Adrenal gland (tissue), 12 donors: ENCODE data around the gene NPAS3. TPM values are rescaled to one million over a fixed set of nuclear protein-coding genes. Genes with fewer than 3 reads are reported as not detected.

ENCODE experiments used
- DNase-seq, 7 donors: peaks; one replicate each; pipeline ENCODE4 v3.0.0-alpha.2; 2019 to 2020
- H3K27ac ChIP-seq, 5 donors: fragments of 200-600 bp; sonication (generic) in 4 of 5; 1 replicate in 3 of 5; 2 replicates in 2 of 5; pipeline versions ENCODE4 v1.5.1 to v1.8.0; 2016 to 2020; ENCODE audit warnings: mild to moderate bottlenecking in 1 of 5
- H3K27me3 ChIP-seq: fragments of 200-600 bp; 2 replicates; pipeline ENCODE4 v1.8.0; 2021
- H3K36me3 ChIP-seq, 2 donors: fragments of 200-600 bp; replicated peaks in 1 of 2; 1 replicate in 1 of 2; 2 replicates in 1 of 2; pipeline versions ENCODE4 v1.5.1 to v1.8.0; 2018 to 2022
- H3K4me1 ChIP-seq, 2 donors: fragments of 200-600 bp; replicated peaks in 1 of 2; 1 replicate in 1 of 2; 2 replicates in 1 of 2; pipeline versions ENCODE4 v1.5.1 to v1.8.0; 2018 to 2021
- H3K4me3 ChIP-seq, 4 donors: fragments of 200-600 bp; sonication (generic) in 3 of 4; one replicate each; pipeline ENCODE4 v1.5.1; 2016 to 2018
- H3K9me3 ChIP-seq, 3 donors: fragments of 200-600 bp; sonication (generic) in 1 of 3; replicated peaks in 1 of 3; 1 replicate in 2 of 3; 2 replicates in 1 of 3; pipeline versions ENCODE4 v1.5.1 to v1.8.0; 2016 to 2021
- CTCF ChIP-seq, 6 experiments: fragments of 450-650 bp in 4 of 6; fragments of 200-600 bp in 2 of 6; sonication (generic) in 1 of 6; IDR thresholded peaks; 1 replicate in 5 of 6; 2 replicates in 1 of 6; pipeline versions ENCODE4 v1.5.1 to v1.8.0; 2016 to 2021; ENCODE audit warnings: antibody characterized with exemption in 6 of 6, mild to moderate bottlenecking in 2 of 6, moderate library complexity in 1 of 6
- POLR2A ChIP-seq, 2 donors: fragments of 450-650 bp; IDR thresholded peaks; one replicate each; pipeline ENCODE4 v1.6.1; 2017; ENCODE audit warnings: antibody characterized with exemption in 2 of 2, mild to moderate bottlenecking in 2 of 2, moderate library complexity in 1 of 2
- WGBS, 4 donors: extraction: QIAGEN DNeasy Blood & Tissue Kit in 2 of 4; methylation state at CpG; one replicate each; pipeline versions ENCODE4 v1.1.5 to v1.1.7; 2013 to 2017; 5-methylcytosine and 5-hydroxymethylcytosine counted together
- intact Hi-C, 2 donors: fragments of 100-400 bp; cut with DNase I; formaldehyde crosslinking; loops; one replicate each; pipeline versions ENCODE4 v1.14.1 to v1.15.0; 2022 to 2023
- polyA plus RNA-seq, 3 donors: library from polyadenylated mRNA; stranded (reverse); fragments of 200-250 nt in 2 of 3; fragments of 350-450 nt in 1 of 3; fragmentation: Illumina TruSeq in 1 of 3; extraction: RNeasy Lipid Tissue Mini Kit (QIAGEN cat#74804) in 1 of 3; gene quantifications; one replicate each; pipeline ENCODE4 v1.2.3, GENCODE V29; 2013 to 2014
- total RNA-seq, 9 donors: library from RNA; depleted of rRNA in 4 of 9; stranded (reverse); fragments of >200 nt in 4 of 9; fragments of 120-200 nt in 1 of 9; fragmentation: NEBNext Ultra II Directional in 1 of 9; extraction: Animal tissue kit (Norgen Biotek cat#: 25700) in 1 of 9; gene quantifications; one replicate each; pipeline versions ENCODE4 v1.1.0 to v1.2.4, GENCODE V29; 2013 to 2023
- donor health status: healthy with polysubstance abuse.
- donor health status: Bipolar disorder and iron deficiency.
- donor health status: DM: yes; HTN: yes; CAD: no.
- donor health status: DM: no; HTN: no; CAD: no.
- donor health status: DM: no; HTN: no; CAD: no.
- donor health status: DM: yes; HTN: yes; CAD: no.

Gene NPAS3
- total and polyA plus RNA-seq, 12 donors = 0.36 to 7.5 (median 1.5) TPM

GRCh38 chr14:33556382-33557121 lies 617.9 kb downstream of the NPAS3 start:
- intact Hi-C loops = no loop called here
- Histone ChIP-seq H3K27ac (no peak overlapping the region), H3K36me3 (no peaks in the 10 kb centered on the region), H3K4me1 (peaks cover 0 to 6% of the 10 kb centered on the region in 2 donors), H3K4me3 (no peak overlapping the region), H3K9me3 (no peaks in the 10 kb centered on the region), H3K27me3 (no peaks in the 10 kb centered on the region)
- no peak for TF ChIP-seq CTCF (IDR thresholded peaks at IDR 0.05)
- no peak for TF ChIP-seq POLR2A (IDR thresholded peaks at IDR 0.05)
- DNase-seq = no peak
- 59 to 82% (median 65%) methylated on average over 2 of the region's 2 CpGs for WGBS, 4 donors

GRCh38 chr14:33560718-33561431 lies 622.2 kb downstream of the NPAS3 start:
- TF ChIP-seq POLR2A (IDR thresholded peaks at IDR 0.05) (no peak), CTCF (IDR thresholded peaks at IDR 0.05) (no peak)
- Histone ChIP-seq H3K4me3 (no peak overlapping the region), H3K36me3 (no peaks in the 10 kb centered on the region), H3K4me1 (peaks cover 0 to 7% of the 10 kb centered on the region in 2 donors), H3K27me3 (no peaks in the 10 kb centered on the region), H3K9me3 (no peaks in the 10 kb centered on the region), H3K27ac (no peak overlapping the region)
- intact Hi-C loops = no loop called here
- WGBS, 4 donors = 77 to 80% (median 77%) methylated on average over 7 of the region's 7 CpGs
- DNase-seq = no peak

GRCh38 chr14:33561488-33562175 lies 623.0 kb downstream of the NPAS3 start:
- intact Hi-C loops = no loop called here
- 85 to 93% (median 88%) methylated on average over 7 of the region's 7 CpGs for WGBS, 4 donors
- TF ChIP-seq POLR2A (IDR thresholded peaks at IDR 0.05) (no peak), CTCF (IDR thresholded peaks at IDR 0.05) (no peak)
- no peak overlapping the region for H3K4me3 ChIP-seq
- H3K27ac ChIP-seq = no peak overlapping the region
- no peaks in the 10 kb centered on the region for H3K9me3 ChIP-seq
- H3K4me1 ChIP-seq = peaks cover 0 to 7% of the 10 kb centered on the region in 2 donors
- no peaks in the 10 kb centered on the region for H3K27me3 ChIP-seq
- no peaks in the 10 kb centered on the region for H3K36me3 ChIP-seq
- DNase-seq = no peak

GRCh38 chr14:33563191-33563900 lies 624.7 kb downstream of the NPAS3 start:
- H3K9me3 ChIP-seq = no peaks in the 10 kb centered on the region
- intact Hi-C loops = no loop called here
- no peak overlapping the region for H3K4me3 ChIP-seq
- peaks cover 9 to 18% of the 10 kb centered on the region in 2 donors for H3K4me1 ChIP-seq
- no peak for TF ChIP-seq CTCF (IDR thresholded peaks at IDR 0.05)
- no peak for TF ChIP-seq POLR2A (IDR thresholded peaks at IDR 0.05)
- DNase-seq = no peak
- no peaks in the 10 kb centered on the region for H3K36me3 ChIP-seq
- WGBS, 4 donors = 90 to 95% (median 93%) methylated on average over 2 of the region's 2 CpGs
- no peak overlapping the region for H3K27ac ChIP-seq
- no peaks in the 10 kb centered on the region for H3K27me3 ChIP-seq
